K562 (cell line): ENCODE measurements around the gene ZC3H15.

Experiments used
- ZNF589 ChIP-seq: fragments of 200-800 bp; sonication (Bioruptor generic); IDR thresholded peaks from 2 replicates; pipeline ENCODE4 v1.6.1; 2016; ENCODE audit warnings: low read depth, missing genetic modification characterization, missing compliant biosample characterization
- TF ChIP-seq, protein P1 (sequence below), 3 experiments: IDR thresholded peaks in 2 of 3; conservative IDR thresholded peaks in 1 of 3; 2 replicates each; pipeline ENCODE4 v1.5.1; 2011 to 2012; ENCODE audit warnings: low read length in 3 of 3, mild to moderate bottlenecking in 3 of 3, control low read depth in 2 of 3, improper control_type of control experiment in 1 of 3, inconsistent platforms in 1 of 3, low read depth in 1 of 3, mixed read lengths in 1 of 3, moderate library complexity in 1 of 3; ENCODE audit not compliant: insufficient read depth in 2 of 3

DNA sequence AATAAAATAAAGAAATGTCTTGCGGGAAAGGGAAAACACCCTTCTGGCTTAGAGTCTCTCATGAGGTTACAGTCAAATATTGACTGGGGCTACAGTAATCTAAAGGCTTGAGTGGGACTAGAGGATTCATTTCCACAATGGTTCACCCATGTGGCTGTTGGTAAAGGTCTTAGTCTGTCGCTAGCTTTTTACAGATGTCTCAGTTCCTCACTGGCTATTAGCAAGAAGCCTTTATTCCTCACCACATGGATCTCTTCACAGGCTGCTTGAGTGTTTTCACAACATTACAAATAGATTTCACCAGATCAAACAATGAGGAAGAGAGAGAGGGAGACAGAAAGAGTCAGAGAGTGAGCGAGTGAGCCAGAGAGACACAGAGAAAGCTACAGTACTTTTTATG, 8.3 kb upstream of the ZC3H15 start:
- TF ChIP-seq, protein P1, sequence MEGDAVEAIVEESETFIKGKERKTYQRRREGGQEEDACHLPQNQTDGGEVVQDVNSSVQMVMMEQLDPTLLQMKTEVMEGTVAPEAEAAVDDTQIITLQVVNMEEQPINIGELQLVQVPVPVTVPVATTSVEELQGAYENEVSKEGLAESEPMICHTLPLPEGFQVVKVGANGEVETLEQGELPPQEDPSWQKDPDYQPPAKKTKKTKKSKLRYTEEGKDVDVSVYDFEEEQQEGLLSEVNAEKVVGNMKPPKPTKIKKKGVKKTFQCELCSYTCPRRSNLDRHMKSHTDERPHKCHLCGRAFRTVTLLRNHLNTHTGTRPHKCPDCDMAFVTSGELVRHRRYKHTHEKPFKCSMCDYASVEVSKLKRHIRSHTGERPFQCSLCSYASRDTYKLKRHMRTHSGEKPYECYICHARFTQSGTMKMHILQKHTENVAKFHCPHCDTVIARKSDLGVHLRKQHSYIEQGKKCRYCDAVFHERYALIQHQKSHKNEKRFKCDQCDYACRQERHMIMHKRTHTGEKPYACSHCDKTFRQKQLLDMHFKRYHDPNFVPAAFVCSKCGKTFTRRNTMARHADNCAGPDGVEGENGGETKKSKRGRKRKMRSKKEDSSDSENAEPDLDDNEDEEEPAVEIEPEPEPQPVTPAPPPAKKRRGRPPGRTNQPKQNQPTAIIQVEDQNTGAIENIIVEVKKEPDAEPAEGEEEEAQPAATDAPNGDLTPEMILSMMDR (IDR thresholded peaks at IDR 0.05 in 2 of 3, conservative IDR thresholded peaks at IDR 0.05 in 1 of 3; ENCODE audit: insufficient read depth in 2 of 3, low read depth in 1 of 3, low read length in 3 of 3): no peak
- TF ChIP-seq ZNF589: no peak
